ENCODE data around the gene HBG1. TPM values are rescaled to one million over a fixed set of nuclear protein-coding genes. Genes with fewer than 3 reads are reported as not detected.

The HBG1 gene
- total and polyA plus RNA-seq, 2 donors (not counting 3 experiments of a cell fraction or from before 2014, with no cell fraction given), result 0.72 TPM; not detected in 1

DNA sequence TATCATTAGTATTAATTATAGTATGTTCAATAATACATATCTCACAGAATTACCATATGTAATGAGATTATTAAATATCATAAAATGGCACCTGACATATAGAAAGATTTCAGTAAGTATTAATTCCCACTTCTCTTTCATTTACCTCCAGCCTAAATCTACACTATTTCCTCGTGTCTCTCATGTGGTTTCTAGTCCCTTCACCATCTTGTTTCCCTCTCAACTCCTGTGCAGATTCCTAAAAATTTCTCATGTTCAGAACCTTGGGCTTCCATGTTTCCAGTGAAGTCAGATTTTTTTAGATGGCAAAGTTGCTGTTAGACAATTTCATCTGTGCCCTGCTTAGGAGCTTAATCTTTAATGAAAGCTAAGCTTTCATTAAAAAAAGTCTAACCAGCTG lies 34.2 kb upstream of the HBG1 start:
- CTCF ChIA-PET, result no interaction called here
- H3K4me2 ChIP-seq (ENCODE audit: insufficient read depth, low read length), result no peak overlapping the region
- H3K27me3 ChIP-seq (ENCODE audit: control insufficient read depth in 2 of 2, insufficient read depth in 2 of 2, low read length in 2 of 2), result no peaks in the 10 kb centered on the region
- H3K9me1 ChIP-seq (replicated peaks; ENCODE audit: control insufficient read depth, extremely low read depth, insufficient read depth, low read length), result no peaks in the 10 kb centered on the region
- no peak overlapping the region for H3K9ac ChIP-seq (replicated peaks; ENCODE audit: extremely low read depth, insufficient read depth, low read length)
- H2AFZ ChIP-seq (ENCODE audit: low read depth, low read length), result no peak overlapping the region
- FAIRE-seq (no peak), DNase-seq (ENCODE audit: low read depth, low spot score) (no peak)
- no peak overlapping the region for H3K27ac ChIP-seq (ENCODE audit: insufficient read depth, low read depth, low read length)
- peaks cover 11% of the 10 kb centered on the region for H3K4me1 ChIP-seq (ENCODE audit: control insufficient read depth, extremely low read depth, insufficient read depth, low read length)
- intact Hi-C loops (cut with micrococcal nuclease), result no loop called here
- POLR2A ChIA-PET, result no interaction called here
- H4K20me1 ChIP-seq (replicated peaks; ENCODE audit: control insufficient read depth, extremely low read depth, insufficient read depth, low read length), result no peaks in the 10 kb centered on the region
- no peaks in the 10 kb centered on the region for H3K9me3 ChIP-seq (replicated peaks; ENCODE audit: control insufficient read depth, insufficient read depth, low read length)
- no TSS peak for BruUV-seq (replicated peaks)
- no peak overlapping the region for H3K4me3 ChIP-seq (replicated peaks in 1 of 3; ENCODE audit: insufficient read depth in 1 of 3, low read depth in 1 of 3, low read length in 3 of 3)
- no peaks in the 10 kb centered on the region for H3K36me3 ChIP-seq (ENCODE audit: control insufficient read depth in 2 of 2, extremely low read depth in 1 of 2, insufficient read depth in 2 of 2, low read length in 2 of 2)
- dilution Hi-C loops (cut with MboI; ENCODE audit: extremely low pct_ligation_motif_present, low sequenced_read_pairs), result no loop called here
- TF ChIP-seq FOS (IDR thresholded peaks at IDR 0.05; ENCODE audit: borderline replicate concordance, insufficient read depth, low read length), result no peak
- no peak for TF ChIP-seq EZH2 (IDR thresholded peaks at IDR 0.05; ENCODE audit: borderline replicate concordance, low read depth, low read length, severe bottlenecking)
- no peak for TF ChIP-seq POLR2AphosphoS5 (IDR thresholded peaks at IDR 0.05; ENCODE audit: insufficient read depth, low read depth, low read length)
- no peak for TF ChIP-seq POLR2A (IDR thresholded peaks at IDR 0.05; ENCODE audit: low read depth, low read length)
- no peak for TF ChIP-seq JUN (IDR thresholded peaks at IDR 0.05; ENCODE audit: borderline replicate concordance, insufficient read depth, insufficient read length, low read depth)
- TF ChIP-seq, protein P1, sequence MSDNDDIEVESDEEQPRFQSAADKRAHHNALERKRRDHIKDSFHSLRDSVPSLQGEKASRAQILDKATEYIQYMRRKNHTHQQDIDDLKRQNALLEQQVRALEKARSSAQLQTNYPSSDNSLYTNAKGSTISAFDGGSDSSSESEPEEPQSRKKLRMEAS (IDR thresholded peaks at IDR 0.05; ENCODE audit: insufficient read depth, insufficient read length), result no peak
- TF ChIP-seq, protein P2, sequence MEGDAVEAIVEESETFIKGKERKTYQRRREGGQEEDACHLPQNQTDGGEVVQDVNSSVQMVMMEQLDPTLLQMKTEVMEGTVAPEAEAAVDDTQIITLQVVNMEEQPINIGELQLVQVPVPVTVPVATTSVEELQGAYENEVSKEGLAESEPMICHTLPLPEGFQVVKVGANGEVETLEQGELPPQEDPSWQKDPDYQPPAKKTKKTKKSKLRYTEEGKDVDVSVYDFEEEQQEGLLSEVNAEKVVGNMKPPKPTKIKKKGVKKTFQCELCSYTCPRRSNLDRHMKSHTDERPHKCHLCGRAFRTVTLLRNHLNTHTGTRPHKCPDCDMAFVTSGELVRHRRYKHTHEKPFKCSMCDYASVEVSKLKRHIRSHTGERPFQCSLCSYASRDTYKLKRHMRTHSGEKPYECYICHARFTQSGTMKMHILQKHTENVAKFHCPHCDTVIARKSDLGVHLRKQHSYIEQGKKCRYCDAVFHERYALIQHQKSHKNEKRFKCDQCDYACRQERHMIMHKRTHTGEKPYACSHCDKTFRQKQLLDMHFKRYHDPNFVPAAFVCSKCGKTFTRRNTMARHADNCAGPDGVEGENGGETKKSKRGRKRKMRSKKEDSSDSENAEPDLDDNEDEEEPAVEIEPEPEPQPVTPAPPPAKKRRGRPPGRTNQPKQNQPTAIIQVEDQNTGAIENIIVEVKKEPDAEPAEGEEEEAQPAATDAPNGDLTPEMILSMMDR (IDR thresholded peaks at IDR 0.05; ENCODE audit: extremely low read depth in 1 of 2, insufficient read depth in 1 of 2, low read depth in 1 of 2, low read length in 2 of 2), result no peak
- no peak for TF ChIP-seq MYC (IDR thresholded peaks at IDR 0.05; ENCODE audit: low read depth, low read length)
- no peak for TF ChIP-seq GATA2 (IDR thresholded peaks at IDR 0.05; ENCODE audit: insufficient read depth, insufficient read length, low read depth, low read length)
- H3K79me2 ChIP-seq (ENCODE audit: control insufficient read depth, insufficient read depth, low read length), result no peaks in the 10 kb centered on the region

Data from endothelial cell of umbilical vein (primary cell).